GM13977 (cell line): Measurements from ENCODE around the gene TUBGCP2.

Experiments used
- DNase-seq: peaks from one replicate; pipeline ENCODE4 v3.0.0; 2012; ENCODE audit warnings: low spot score
- in situ Hi-C: fragments of 300-500 bp; cut with MboI; formaldehyde crosslinking; loops from one replicate; pipeline ENCODE4 v1.12.0; 2022; ENCODE audit warnings: low sequenced_read_pairs, low pct_unique_long_range_greater_than_20kb, mixed read lengths, inconsistent platforms; ENCODE audit not compliant: unreplicated experiment
- TF ChIP-seq, protein P1 (sequence below): IDR thresholded peaks from 2 replicates; pipeline ENCODE4 v1.5.1; 2012; ENCODE audit warnings: mild to moderate bottlenecking, control low read depth; ENCODE audit not compliant: insufficient read depth; ENCODE audit errors: extremely low read depth, missing control alignments

Gene TUBGCP2

DNA sequence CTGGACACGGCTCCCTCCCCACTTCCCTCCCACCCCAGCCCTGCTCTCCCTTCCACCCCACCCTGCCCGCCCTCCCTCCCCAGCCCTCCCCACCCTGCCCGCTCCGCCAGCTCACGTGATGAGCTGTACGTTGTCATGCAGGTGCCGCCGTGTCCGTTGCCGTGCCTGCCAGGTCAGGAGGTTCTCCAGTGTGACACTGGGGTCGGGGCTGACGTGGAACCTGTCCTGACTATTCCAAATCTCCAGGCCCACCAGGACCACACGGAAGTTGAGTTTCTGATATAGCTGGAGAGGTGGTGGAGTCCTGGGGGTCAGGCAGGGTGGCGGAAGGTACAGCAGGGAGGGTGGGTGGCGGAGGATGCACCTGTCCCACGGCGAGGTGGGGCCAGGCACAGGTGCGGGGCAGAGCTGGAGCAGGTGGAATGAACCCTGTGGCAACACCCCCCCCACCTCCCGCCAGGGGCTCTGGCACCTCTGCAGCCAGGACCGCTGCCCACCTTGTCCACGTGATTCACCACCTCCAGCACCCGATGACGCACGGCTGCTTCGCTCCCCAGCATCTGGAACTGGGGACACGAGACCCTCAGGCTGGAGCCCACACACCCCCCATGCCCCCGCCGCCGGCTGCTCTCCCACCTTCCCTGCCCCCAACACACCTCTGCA, 36.2 kb downstream of the TUBGCP2 start:
- no peak for DNase-seq
- in situ Hi-C loops = no loop called here
- TF ChIP-seq, protein P1, sequence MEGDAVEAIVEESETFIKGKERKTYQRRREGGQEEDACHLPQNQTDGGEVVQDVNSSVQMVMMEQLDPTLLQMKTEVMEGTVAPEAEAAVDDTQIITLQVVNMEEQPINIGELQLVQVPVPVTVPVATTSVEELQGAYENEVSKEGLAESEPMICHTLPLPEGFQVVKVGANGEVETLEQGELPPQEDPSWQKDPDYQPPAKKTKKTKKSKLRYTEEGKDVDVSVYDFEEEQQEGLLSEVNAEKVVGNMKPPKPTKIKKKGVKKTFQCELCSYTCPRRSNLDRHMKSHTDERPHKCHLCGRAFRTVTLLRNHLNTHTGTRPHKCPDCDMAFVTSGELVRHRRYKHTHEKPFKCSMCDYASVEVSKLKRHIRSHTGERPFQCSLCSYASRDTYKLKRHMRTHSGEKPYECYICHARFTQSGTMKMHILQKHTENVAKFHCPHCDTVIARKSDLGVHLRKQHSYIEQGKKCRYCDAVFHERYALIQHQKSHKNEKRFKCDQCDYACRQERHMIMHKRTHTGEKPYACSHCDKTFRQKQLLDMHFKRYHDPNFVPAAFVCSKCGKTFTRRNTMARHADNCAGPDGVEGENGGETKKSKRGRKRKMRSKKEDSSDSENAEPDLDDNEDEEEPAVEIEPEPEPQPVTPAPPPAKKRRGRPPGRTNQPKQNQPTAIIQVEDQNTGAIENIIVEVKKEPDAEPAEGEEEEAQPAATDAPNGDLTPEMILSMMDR = no peak

DNA sequence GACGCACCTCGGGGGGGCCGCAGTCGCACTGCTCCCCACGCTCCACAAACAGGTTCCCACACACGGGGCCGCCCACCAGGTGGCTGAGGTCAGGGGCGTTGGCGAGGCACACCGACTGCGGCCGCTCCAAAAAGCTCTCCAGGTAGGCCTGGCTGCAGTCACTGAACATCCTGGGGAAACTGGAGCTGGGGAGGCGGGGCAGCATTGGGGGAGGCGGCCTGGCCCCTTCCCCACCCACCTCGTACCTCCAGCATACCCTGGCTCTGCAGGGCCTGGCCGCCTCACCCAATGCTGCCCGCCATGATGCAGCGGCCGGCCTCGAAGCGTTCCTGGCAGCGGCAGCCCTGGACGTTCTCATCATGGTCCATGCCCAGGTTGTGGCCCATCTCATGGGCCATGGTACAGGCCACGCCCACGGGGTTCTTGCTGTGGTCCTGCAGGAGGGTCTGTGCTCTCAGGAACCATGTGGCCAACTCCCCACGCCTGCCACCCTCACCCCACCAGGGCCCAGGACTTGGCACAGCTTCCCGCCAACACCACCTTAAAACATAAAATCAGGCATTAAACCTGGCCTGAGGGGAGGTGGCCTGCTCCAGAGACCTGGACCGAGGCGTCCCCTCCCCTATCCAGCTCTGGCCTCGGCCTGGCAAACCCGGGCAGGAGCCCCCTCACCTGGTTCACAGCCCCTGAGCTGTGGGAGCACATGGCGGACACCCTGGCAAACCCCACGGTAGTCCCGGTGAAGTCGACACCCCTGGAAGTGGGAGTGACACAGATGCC, 37.0 kb downstream of the TUBGCP2 start:
- in situ Hi-C loops = no loop called here
- no peak for DNase-seq
- TF ChIP-seq, protein P1 = no peak

DNA sequence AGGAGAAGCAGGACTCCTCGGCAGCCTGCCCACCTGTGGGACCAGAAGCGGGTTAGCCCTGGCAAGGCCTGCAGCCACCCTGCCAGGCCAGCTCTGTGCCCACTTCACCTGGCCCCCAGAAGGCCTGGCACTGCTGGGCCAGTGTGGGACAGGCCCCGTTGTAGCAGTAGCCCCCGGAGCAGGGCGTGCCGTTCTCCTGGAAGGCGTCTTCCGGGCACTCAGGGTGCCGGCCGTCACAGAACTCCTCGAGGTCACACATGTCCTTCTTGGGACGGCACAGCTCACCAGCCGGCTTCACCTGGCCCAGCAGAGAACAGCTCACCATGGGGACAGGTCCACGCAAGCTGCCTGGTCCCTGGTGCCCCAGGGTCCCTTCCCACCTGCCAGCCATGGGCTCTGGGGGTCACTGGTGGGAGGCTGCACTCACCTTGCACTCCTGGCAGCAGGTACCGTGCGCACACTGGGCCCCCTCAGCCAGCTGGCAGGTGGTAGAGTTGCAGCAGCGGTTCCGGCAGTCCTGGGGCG, 37.8 kb downstream of the TUBGCP2 start:
- in situ Hi-C loops = no loop called here
- TF ChIP-seq, protein P1 = no peak
- DNase-seq = no peak

DNA sequence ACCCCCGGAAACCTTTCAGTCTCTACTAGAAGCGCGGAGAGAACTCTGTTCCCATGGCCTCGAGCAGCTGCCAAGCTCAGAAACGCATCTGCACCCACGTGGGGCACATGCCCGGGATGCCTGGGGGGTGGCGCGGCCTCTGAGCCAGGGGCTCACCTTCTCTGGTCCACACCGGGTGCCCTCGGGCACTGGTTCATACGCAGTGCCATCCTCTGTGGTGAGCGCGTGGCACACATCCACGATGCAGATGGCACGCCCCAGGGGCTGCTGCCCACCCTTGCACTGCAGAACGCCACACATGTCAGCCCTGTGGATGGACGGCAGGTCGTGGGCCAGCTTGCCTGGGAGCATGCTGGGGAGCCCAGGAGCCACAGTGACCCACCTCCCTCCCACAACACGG, 38.5 kb downstream of the TUBGCP2 start:
- no peak for DNase-seq
- TF ChIP-seq, protein P1 = no peak
- in situ Hi-C loops = no loop called here

DNA sequence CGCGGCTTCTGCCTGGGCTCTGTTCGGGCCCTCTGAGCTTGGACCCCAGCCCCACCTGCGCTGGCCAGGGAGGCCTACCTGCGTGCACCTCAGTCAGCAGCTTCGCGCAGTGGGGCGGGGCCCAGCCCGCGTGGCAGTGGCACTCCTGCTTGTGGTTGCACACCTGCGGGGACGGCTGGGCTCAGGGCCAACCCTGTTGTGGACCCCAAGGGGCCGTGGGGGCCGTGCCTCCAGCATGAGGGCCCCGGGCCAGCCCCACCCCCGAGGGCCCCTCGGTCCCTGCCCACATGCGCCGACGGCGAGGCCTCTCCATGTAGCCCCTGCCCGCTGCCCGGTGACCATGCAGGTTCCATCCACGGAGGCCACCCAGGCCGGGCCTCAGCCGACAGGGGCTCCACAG, 39.3 kb downstream of the TUBGCP2 start:
- no peak for DNase-seq
- in situ Hi-C loops = no loop called here
- TF ChIP-seq, protein P1 = no peak

DNA sequence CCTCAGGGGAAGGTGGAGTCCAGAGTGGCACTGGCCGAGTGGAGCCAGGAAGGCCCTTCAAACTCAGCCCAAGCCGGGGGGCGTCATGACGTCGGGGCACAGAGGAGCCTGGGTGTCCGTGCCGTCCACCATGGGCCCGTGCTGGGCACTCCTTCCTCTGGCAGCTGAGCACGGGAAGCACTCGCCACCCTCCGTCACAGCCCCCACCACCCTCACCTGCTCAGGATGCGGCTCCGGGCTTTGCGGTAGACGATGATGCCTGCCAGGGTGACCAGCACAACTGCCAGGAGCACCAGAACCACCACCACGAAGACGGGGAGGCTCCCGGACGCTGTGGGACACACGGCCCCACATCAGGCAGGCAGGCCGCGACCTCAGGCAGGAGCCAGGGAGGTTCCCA, 40.1 kb downstream of the TUBGCP2 start:
- TF ChIP-seq, protein P1 = no peak
- in situ Hi-C loops = no loop called here
- DNase-seq = no peak
